DOHH2 (cell line): ENCODE results near the gene PSMD9.
"Not testable (repeated sequence)": the region's sequence is repeated elsewhere in the genome, so short reads cannot be mapped to it uniquely, and the experiment has no call there.

Experiments
- H3F3A ChIP-seq: fragments of 200-600 bp; sonication (generic), shearing (Covaris generic); 2 replicates; pipeline ENCODE4 v1.6.0; 2016; ENCODE audit warnings: antibody characterized with exemption, mild to moderate bottlenecking; ENCODE audit not compliant: control insufficient read depth, insufficient read depth
- H3K27ac ChIP-seq: fragments of 200-600 bp; sonication (generic); 2 replicates; pipeline ENCODE4 v1.5.1; 2014; ENCODE audit warnings: low read depth, mild to moderate bottlenecking, low read length, moderate library complexity
- H3K27me3 ChIP-seq: fragments of 200-600 bp; sonication (generic); 2 replicates; pipeline ENCODE4 v1.6.1; 2014; ENCODE audit warnings: mild to moderate bottlenecking, low read length, mixed read lengths; ENCODE audit not compliant: control insufficient read depth
- H3K36me3 ChIP-seq: fragments of 200-600 bp; sonication (generic); 2 replicates; pipeline ENCODE4 v1.6.1; 2014; ENCODE audit warnings: mild to moderate bottlenecking, low read length, moderate library complexity, mixed read lengths; ENCODE audit not compliant: control insufficient read depth
- H3K4me1 ChIP-seq: fragments of 200-600 bp; sonication (generic); 2 replicates; pipeline ENCODE4 v1.6.1; 2014; ENCODE audit warnings: mild to moderate bottlenecking, low read length, mixed read lengths; ENCODE audit not compliant: control insufficient read depth
- H3K4me2 ChIP-seq: fragments of 200-600 bp; sonication (generic); 2 replicates; pipeline ENCODE4 v1.6.0; 2014; ENCODE audit warnings: mild to moderate bottlenecking, low read length, moderate library complexity
- H3K4me3 ChIP-seq: fragments of 200-600 bp; sonication (generic); 2 replicates; pipeline ENCODE4 v1.5.1; 2014; ENCODE audit warnings: mild to moderate bottlenecking, low read length, mixed read lengths
- H3K79me2 ChIP-seq: fragments of 200-600 bp; sonication (generic); 2 replicates; pipeline ENCODE4 v1.6.1; 2014; ENCODE audit warnings: mild to moderate bottlenecking, low read length, mixed read lengths; ENCODE audit not compliant: control insufficient read depth
- H3K9me2 ChIP-seq: fragments of 200-600 bp; sonication (generic); replicated peaks from 2 replicates; pipeline ENCODE4 v1.6.1; 2014; ENCODE audit warnings: mild to moderate bottlenecking, low read length, mixed read lengths; ENCODE audit not compliant: control insufficient read depth
- H3K9me3 ChIP-seq: fragments of 200-600 bp; sonication (generic); 2 replicates; pipeline ENCODE4 v1.6.1; 2014; ENCODE audit warnings: antibody characterized with exemption, low read length, mixed read lengths; ENCODE audit not compliant: control insufficient read depth, insufficient read depth
- H4K20me1 ChIP-seq: fragments of 200-600 bp; sonication (generic); 2 replicates; pipeline ENCODE4 v1.6.0; 2014; ENCODE audit warnings: low read depth, mild to moderate bottlenecking, antibody characterized with exemption, low read length, moderate library complexity; ENCODE audit not compliant: control insufficient read depth, insufficient read depth
- CTCF ChIP-seq: fragments of 200-600 bp; sonication (generic); IDR thresholded peaks from one replicate; pipeline ENCODE4 v1.5.1; 2014; ENCODE audit warnings: antibody characterized with exemption, mild to moderate bottlenecking, low read depth, low read length; ENCODE audit not compliant: poor library complexity, severe bottlenecking
- EZH2phosphoT487 ChIP-seq: fragments of 200-600 bp; sonication (generic); IDR thresholded peaks from 2 replicates; pipeline ENCODE4 v1.6.1; 2017; ENCODE audit warnings: borderline replicate concordance, mild to moderate bottlenecking, antibody characterized with exemption, low read length, moderate library complexity, mixed read lengths

Gene PSMD9

DNA sequence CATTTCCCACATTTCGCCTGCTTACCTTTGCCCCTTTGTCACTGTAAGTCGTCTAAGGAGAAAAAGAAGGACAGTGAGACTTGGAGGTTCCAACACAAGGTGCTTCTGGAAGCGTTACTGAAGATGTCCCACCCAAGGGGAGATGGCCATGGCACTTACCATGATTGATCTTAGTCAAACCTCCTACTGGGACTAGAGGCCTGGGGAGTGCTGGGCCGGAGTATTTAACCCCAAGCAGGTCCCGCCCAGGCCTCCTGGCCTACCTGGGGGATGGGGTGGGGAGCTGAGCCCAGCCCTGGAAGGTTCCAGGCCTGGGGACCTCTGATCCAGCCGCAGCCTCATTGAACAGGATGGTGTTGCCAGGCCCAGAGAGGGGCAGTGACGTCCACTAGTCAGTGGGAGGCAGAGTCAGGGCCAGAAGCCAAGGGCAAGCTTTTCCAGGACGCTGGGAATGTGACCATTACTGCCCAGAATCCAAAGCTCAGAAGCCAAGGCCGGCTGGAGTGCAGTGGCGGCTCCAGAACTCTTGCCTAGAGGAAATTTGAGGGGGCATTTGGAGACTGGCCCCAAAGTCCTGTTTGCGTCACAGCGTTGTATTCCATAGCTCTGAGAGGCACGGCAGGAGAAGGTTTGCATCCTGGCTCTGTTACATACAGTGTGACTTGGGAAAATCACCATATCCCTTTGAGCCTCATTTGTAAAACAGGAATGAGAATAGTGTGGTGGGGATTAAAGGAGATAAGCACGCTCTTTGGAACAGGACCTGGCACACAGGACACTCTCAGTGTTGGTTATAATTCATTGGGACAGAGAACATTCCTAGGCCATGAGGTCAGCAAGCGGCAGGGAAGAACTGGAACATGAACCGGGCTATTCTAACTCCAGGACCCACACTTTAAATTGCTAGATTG, 29.7 kb upstream of the PSMD9 start, which contains the start of gene HPD:
Gene HPD, minus strand, starts transcription at position 198 of the 911 bp plus-strand sequence. Its CDS starts 36 bp downstream, at position 162.
- Histone ChIP-seq H3K27ac (no peak within 1 kb of the TSS), H3K9me3 (no peaks in the 10 kb centered on the region), H3K4me3 (no peak within 1 kb of the TSS), H3K4me2 (no peak within 1 kb of the TSS), H3K79me2 (no peaks in the 10 kb centered on the region), H4K20me1 (no peaks in the 10 kb centered on the region), H3F3A (no peaks in the 10 kb centered on the region), H3K9me2 (no peaks in the 10 kb centered on the region), H3K4me1 (peaks cover 19% of the 10 kb centered on the region), H3K36me3 (no peaks in the 10 kb centered on the region), H3K27me3 (peaks cover 9% of the 10 kb centered on the region)
- no peak for TF ChIP-seq CTCF
- TF ChIP-seq EZH2phosphoT487 = no peak

- no peak overlapping the region for H3K4me3 ChIP-seq
- no peaks in the 10 kb centered on the region for H3K36me3 ChIP-seq
- TF ChIP-seq CTCF = no peak
- no peak for TF ChIP-seq EZH2phosphoT487
- no peak overlapping the region for H3K4me2 ChIP-seq
- no peaks in the 10 kb centered on the region for H3K9me2 ChIP-seq
- H3F3A ChIP-seq = no peaks in the 10 kb centered on the region
- no peaks in the 10 kb centered on the region for H3K9me3 ChIP-seq
- no peaks in the 10 kb centered on the region for H4K20me1 ChIP-seq
- no peak overlapping the region for H3K27ac ChIP-seq
- no peaks in the 10 kb centered on the region for H3K79me2 ChIP-seq
- peaks cover 18% of the 10 kb centered on the region for H3K4me1 ChIP-seq
- H3K27me3 ChIP-seq = peaks cover 3% of the 10 kb centered on the region; the same call in 1 of the 2 replicates
Observed at GRCh38 chr12:121860257-121860656, 28.3 kb upstream of the PSMD9 start.

DNA sequence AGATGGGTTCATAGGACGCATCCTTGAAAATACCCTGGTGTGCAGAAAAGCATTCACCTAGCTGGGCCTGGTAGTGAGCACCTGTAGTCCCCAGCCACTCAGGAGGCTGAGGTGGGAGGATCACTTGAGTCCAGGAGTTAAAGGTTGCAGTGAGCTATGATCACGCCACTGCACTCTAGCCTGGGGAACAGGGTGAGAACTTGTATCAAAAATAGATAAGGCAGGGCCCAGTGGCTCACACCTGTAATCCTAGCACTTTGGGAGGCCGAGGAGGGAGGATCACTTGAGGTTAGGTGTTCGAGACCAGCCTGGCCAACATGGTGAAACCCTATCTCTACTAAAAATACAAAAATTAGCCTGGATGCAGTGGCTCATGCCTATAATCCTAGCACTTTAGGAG, 27.9 kb upstream of the PSMD9 start:
- H4K20me1 ChIP-seq, H3K27me3 ChIP-seq, H3K9me3 ChIP-seq, H3K36me3 ChIP-seq, H3F3A ChIP-seq, H3K4me2 ChIP-seq, H3K9me2 ChIP-seq, H3K79me2 ChIP-seq, H3K27ac ChIP-seq, H3K4me3 ChIP-seq: not testable (repeated sequence)
- peaks cover 14% of the 10 kb centered on the region for H3K4me1 ChIP-seq

DNA sequence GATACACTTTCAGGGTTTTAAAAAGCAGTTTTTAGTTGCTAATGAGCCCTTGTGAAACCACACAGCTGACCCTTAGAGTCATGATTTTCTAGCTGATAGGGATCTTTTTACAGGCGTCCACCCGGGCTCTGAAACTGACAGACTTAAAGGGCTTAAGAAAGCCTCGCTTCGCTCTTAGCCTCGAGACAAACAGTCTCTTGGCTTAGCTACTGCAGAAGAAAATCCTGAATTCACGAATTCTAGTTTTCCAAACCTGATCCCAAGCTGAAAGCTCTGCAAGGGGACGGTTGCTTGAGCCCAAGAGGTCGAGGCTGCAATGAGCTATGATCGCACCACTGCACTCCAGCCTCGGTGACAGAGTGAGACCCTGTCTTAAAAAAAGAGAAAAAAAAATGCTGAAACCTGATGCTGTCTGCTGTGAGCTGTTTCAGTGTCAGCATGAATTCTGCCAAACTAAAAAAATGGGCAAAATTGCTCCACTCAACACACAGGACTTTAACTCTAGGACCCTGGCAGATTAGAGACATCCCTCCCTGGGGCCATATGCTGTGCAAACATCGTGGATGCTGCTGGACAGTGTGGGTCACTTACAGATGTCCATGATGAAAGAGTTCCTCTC, 26.8 kb upstream of the PSMD9 start:
- Histone ChIP-seq H3K27ac (no peak overlapping the region), H3K9me3 (no peaks in the 10 kb centered on the region), H3K4me3 (no peak overlapping the region), H4K20me1 (no peaks in the 10 kb centered on the region), H3K79me2 (no peaks in the 10 kb centered on the region), H3K27me3 (peaks cover 4% of the 10 kb centered on the region; the same call in 1 of the 2 replicates), H3K9me2 (no peaks in the 10 kb centered on the region), H3F3A (no peaks in the 10 kb centered on the region), H3K4me2 (no peak overlapping the region), H3K4me1 (peaks cover 3% of the 10 kb centered on the region; the same call in 1 of the 2 replicates), H3K36me3 (no peaks in the 10 kb centered on the region)
- TF ChIP-seq EZH2phosphoT487 = no peak
- no peak for TF ChIP-seq CTCF
